Right kidney (tissue), 1 donor: ENCODE data around the gene MAP3K13.
"Not testable (repeated sequence)": the region's sequence is repeated elsewhere in the genome, so short reads cannot be mapped to it uniquely, and the experiment has no call there.

Source experiments
- DNase-seq: peaks from one replicate; pipeline ENCODE4 v3.0.0-alpha.2; 2016

Gene MAP3K13

DNA sequence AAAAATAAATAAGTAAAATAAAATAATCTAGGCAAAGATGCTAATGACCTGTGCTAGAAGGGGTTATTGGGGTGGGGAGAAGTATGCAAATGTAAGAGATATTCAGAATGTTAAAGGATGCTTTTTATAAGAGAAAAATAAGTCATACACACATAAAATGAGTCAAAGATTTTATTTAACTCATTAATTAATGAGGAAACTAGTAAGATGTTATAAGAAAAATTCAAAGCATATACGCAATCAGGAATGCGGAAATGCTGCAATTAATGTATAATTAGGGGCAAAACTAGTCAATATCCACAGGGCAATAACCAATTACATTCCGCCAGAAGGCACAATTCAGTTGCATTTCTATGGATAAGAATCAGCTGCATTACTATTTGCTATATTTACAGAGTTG lies 30.1 kb downstream of the MAP3K13 start:
- DNase-seq = no peak

DNA sequence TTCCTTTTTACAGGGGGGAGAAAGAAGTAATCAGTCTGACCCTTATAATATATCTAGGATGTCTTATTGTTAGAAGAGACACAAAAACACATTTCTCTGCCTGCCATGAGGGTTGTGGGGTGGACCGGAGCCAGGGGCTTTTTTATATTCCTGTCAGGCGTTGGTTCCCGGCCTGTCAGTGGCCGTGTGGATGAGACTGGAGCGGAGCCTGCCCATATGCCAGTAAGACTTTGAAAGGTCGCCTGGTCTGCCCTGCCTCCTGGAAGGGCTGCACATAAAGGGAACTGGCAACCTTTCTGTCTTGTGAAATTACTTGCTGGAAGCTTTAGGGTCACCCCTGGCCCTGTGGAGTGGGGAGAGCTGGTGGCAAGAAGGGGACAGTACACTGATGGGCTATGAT lies 34.7 kb downstream of the MAP3K13 start:
- no peak for DNase-seq

DNA sequence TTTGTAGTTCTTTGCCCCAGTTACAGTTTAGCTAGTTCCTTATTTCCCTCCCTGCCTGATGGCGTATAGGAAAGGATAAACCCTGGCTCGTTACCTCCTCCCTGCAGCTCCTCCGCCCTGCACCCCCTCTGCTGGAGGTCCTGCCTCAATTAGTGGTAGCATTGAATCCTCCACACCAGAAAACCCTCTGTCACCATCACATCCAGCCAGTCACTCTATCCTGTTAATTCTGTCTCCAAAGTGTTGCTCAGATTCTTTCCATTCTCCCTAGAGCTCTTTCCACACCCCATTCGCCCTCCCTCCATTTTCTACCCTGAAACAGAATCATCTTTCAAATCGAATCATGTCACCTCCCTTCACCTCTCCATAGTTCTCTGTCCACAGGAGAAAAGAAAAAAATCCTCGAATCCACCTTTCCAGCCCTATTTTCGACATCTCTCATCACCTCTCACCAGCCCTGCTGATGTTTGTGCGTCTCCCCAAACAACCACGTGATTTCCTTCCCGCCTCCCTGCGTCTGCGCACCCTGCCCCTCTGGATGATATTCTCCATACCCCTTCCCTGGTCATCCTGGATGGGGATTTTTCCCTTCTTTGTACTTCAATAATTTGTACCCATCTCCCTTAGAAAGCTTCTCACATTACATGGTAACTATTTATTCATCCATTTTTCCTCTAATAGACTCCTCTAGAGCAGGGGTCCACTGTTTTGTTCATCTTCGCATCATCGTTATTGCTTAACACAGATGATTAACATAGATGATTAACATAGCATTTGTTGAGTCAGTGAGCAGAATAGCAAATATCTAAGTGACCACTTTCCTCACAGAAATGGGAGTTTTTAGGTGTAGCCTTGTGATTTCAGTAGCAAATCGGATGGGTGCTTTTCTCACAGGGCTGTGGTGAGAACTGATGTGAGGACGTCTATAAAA lies 37.1 kb downstream of the MAP3K13 start:
- no peak for DNase-seq

DNA sequence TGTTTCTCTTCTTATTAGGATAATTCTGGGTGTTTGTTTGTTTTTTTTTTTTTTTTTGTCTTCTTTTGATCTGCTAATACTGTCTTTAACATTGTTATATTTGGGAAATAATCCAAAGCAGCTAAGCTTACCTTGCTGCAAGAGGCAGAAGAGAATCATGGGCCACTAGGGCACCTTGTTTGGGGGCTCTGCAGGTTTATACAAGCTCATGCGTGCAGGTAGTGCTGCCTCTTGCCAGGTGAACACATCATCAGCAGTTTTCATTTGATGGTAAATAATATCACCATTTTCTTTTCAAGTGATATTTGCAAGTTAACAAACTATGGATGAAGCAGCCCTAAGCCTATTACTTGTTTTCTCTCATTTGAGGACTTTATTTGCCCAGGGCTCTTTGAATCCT lies 37.9 kb downstream of the MAP3K13 start:
- DNase-seq = no peak

DNA sequence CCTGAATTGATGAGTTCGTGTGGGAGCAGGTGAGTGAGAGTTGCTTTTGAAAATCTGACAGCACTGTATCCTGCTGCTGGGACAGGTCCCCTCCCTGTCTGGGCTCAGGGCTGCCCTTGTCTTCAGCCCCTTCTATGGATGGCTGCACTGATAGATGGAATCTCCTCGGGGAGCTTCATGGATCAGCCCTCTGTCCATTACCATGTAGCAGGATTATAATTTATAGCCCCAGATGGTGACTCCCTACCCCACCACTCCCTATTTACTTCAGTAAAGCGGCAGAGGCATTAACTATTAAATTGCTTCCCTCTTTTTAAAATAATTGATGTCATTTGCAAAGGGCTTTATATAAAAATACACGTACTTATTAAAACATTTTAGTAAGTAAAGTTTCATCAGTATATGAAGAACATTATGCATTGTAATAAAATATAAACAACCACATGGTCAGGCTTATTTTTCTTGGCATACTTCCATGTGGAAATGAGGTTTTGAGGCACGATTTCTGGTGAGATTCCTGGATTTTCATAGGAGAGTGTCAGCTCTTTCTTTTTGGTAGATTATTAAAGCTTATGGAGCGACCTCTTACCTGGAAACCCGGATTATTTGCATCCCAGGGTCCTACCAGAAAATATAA lies 38.5 kb downstream of the MAP3K13 start:
- no peak for DNase-seq

DNA sequence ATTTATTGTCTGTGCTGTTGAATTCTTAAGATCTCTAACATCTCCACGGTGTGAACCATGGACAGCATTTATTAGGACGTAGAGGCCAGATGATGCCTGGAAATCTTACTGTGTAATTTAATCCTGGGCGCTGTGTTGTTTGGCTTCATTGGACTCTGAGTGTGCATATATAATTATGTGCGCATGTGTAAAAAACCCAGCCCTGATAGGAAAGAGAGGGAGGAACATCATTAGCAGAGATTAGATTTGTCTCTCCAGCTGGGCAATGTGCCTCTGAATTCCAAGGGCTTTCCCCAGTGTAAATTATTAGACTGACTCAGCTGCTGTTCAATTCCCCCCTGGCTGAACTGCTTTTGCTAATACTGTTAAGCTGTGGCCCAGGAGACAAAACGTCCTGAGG lies 39.6 kb downstream of the MAP3K13 start:
- no peak for DNase-seq

DNA sequence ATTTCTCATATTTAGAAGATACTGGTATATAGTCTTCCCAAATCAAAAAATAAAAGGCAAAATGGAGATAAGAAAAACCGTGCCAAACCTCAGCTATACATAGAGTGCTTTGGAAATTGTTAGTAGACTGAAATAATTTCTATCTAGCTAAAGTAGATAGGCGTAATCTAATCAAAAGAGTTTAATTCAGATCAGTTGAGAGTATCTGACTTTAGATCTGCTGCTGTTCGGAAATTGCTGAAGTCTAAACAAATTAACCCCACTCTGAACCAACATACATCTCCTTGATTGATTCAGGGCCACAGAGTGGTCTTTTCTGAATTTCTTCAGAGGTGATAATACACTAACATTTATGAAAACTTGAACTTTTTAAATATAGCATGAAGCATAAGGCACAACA lies 40.1 kb downstream of the MAP3K13 start:
- no peak for DNase-seq

DNA sequence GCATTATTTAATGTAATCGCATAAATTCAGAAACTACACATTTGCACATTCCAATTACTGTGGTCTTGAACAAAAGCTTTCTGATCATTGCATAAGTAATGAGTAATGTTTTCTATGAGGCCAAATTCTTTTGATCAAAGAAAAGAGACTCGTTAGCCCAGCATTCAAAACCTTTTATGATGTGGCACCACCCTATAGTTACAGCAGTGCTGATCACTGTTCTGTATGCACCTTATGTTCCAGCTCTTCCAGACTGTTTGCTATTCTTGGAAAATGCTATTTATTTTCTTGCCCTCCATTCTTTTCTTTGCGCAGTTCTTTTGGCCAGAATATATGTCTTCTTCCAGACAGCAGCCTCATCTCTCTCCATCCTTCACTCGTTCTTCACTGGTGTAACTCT lies 42.3 kb downstream of the MAP3K13 start:
- DNase-seq = no peak

DNA sequence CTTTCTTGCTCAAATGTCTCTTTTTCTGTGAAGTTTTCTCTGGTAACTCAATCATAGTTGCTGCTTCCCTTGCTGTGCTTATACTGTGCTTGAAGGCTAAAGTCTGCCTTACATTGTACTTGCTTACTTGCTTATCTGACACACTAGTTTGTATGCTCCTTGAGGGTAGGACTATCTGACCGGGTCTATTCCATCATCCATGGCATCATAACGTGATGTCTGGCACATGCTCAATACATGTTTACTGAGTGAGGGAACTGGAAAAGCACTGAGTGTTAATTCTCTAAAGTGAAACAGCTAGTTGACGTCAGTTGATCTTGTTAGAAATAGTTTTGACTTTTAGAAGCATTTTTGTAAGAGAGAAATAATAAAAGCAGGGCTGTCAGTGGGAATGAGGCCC lies 42.7 kb downstream of the MAP3K13 start:
- no peak for DNase-seq

DNA sequence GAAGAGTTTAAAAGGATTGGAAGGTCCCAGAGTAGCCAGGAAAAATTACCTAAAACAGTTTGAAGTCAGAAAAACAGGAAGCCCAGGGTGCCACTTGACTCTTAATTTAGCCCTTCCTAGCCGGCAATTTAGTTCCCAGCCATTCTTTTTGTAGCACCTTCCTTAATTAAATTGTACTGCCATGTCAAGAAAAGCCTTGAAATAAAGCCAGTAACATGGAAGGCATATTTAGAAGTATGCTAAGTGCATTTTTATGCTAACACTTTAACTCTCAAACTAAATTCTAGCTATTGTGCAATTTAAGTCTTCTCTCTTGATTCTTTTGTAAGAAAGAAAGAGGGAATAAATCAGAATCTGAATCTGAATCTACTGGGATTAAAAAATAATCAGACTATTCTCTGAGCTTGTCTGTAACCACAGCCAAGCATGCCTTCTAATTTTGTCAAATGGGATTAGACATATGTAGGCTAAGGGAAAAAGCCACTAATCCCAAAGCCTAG lies 43.2 kb downstream of the MAP3K13 start:
- no peak for DNase-seq

DNA sequence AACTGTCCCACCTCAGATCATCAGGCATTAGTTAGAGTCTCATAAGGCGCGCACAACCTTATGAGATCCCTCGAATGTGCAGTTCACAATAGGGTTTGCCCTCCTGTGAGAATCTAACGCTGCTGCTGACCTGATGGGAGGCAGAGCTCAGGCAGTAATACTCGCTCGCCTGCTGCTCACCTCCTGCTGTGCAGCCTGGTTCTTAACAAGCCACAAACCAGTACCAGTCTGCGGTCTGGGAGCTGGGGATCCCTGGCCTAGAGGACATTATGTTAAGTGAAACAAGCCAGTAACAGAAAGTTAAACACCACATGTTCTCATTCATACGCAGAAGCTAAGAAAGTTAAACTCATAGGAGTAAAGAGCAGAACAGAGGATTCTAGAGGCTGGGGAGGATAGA lies 47.0 kb downstream of the MAP3K13 start:
- DNase-seq = no peak

DNA sequence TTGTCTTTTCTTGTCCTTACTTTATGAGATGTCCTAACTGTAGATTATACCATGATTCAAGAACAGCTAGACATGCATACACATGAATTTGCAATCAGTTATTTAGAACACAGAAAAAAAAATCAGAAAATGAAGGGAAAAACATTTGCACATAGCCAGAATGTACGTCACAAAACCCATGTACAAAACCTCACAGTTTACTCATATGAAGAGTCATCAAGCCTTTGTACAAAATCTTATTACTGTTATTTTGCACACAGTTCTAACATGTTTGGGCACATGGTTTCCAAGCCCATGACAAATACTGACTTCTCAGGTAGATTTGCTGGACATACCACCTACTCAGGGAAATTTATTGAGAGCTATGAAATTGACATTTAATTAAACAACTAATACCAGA lies 48.2 kb downstream of the MAP3K13 start:
- no peak for DNase-seq

DNA sequence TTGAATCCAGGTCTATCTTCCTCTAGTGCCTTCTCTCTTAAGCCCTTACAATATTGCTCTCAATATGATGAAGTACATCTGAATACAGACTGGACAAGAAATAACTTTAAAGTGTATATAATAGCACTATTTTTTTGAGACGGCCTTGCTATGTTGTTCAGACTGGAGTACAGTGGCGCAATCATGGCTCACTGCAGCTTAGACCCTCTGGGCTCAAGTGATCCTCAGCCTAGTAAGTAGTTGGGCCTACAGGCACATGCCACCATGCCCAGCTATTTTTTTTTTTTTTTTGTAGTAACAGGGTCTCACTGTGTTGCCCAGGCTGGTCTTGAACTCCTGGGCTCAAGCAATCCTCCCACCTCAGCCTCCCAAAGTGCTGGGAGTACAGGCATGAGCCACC lies 53.6 kb downstream of the MAP3K13 start:
- DNase-seq = no peak

DNA sequence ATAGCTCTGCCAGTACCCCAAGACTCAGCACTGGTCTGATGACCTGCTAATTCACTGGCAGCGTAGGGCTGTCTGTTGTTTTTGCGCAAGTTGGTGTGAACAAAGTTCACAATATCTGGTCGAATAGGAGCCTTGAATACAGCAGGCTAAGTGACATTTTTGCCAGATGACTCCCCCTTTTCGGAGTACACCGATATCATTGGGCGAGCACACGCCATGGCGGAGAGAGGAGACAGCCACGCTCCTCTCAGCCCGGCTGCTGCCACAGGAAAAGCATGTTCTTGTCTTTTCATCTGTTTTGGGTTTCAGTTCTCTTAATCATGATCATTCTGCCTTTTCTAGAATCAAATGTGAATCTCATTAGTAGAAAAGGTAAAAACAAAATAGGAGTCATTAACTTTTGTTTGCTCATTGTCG lies 55.6 kb downstream of the MAP3K13 start:
- not testable (repeated sequence) for DNase-seq

DNA sequence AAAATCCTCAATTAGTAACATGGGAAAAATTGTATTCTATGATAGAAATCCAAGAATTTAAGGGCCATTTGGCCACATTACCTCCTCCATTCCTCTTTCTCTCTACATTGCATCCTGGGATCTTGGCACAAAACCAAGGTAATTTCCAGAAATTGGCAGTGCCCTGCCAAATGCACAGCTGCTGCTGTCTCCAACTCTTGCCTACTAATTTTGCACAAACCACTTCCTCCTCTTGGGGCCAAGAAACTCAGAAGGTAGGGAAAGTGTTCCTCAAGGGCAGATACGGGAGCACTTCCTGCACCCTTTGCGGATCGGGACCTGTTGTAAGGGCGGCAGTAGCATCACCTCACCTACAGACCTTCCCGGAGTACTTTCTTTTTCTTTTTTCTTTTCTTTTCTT lies 57.8 kb downstream of the MAP3K13 start:
- DNase-seq = no peak

DNA sequence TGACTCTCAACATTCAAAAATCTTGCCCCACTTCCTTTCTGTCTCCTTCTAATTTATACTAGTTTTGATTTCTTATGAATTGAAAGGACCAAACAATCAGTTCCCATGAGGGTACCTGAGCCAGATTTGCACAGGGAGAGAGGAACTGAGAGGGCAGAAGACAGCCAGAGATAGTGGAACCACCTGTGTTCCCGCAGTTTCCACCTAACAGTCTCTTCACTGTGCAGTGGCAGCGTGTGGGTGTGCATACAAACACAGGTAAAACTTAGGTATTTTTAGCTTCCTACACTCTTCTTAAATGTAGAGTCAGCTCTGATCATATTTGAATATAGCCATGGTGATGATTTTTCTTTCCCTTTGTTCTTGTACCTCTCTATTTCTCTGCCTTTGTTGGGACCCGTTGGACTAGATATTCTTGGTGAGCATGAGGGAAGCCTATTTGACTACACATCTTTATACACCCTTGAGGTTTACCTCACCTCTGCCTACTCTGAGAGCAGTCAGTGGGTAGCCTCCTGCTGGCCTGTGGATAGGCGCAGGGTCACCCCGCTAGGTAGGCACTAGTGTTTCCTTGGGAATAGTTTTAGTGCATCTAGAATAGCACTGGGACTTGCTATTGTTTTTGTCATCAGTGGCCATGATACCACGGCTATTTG lies 58.8 kb downstream of the MAP3K13 start:
- no peak for DNase-seq

DNA sequence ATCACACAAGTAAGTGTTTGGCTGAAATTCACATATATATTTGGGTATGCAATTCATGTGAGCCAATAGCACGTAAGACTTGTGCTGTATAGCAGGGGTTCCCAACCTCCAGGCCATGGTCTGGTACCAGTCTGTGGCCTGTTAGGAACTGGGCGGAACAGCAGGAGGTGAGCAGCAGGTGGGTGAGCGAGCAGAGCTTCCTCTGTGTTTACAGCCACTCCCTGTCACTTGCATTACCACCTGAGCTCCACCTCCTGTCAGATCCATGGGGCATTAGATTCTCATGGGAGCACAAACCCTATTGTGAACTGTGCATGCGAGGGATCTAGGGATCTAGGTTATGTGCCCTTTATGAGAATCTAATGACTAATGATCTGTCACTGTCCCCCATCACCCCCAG lies 59.7 kb downstream of the MAP3K13 start:
- no peak for DNase-seq

DNA sequence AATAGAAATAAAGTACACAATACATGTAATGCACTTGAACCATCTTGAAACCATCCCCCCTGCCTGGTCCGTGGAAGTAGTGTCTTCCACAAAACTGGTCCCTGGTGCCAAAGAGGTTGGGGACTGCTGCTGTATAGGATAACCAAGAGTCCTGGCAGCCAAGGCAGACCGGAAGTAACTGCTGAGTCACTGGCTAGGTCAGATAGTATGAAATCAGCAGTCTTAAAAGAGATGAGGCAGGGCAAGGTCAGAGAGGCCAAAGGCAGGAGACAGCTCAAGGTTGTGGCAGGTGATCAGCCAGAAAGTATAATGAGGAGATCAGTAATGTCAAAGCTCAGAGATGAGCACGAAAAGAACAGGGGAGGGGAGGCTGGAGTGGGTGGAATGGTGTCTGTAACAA lies 60.2 kb downstream of the MAP3K13 start:
- no peak for DNase-seq

DNA sequence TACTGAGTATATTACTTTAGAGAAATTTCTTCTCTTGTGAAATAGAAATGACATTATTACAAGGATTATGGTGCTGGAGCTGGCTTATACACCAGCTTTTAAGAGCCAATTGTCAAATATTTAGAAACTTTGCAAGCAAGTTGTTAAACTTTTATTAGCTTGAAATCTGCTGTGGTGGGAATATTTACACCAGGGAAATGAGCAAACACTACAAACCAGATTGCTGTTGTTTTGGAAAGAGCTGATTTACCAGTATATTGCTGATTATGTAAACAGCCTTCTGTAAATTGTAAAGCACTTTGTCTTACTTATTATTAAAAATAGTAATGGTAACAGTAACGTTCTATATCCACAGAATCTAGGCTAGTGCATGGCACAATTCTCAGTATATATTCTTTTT lies 61.5 kb downstream of the MAP3K13 start:
- no peak for DNase-seq

DNA sequence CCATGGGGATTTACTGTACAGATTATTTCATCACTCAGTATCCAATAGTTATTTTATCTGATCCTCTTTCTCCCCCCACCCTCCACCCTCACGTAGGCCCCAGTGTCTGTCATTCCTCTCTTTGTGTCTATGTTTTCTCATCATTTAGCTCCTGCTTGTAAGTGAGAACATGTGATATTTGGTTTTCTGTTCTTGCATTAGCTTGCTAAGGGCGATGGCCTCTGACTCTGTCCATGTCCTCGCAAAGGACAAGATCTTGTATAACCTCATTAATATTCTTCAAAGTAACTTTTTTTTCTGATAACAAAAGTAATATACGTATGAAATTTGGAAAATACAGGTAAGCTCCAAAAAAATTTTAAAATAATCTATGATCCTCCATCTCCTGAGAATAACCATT lies 67.4 kb downstream of the MAP3K13 start:
- no peak for DNase-seq

DNA sequence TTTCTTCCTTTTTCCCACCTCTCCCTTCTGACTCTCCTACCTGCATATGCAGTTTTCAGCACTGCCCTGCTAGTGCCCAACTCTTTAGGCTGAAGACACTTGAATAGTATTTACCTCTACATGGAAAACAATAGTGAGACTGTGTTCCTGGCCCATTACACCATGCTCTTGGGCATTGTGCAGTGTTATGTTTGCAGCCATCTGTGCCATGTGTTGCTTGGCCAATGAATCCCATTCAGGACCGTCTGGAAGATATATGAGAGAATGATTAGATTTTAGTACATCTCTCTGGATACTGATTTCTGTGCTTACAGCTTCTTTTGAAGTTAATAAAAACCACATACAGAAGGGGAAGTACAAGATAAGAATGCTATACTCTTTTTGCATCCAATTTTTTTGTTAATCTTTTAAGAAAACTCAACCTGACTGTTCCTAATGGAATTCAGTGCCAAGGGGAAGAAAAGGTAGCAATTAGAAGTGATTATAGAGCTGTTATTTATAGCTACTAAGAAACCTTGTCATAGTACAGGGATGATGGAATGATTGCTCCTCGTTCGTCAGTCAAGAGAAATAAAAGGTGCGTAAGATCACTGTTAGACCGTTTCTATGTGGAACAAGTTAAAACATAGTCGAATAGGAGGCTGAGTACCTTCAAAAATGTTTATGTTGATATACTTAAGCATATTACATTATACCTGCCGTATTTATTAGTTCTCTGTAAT lies 77.0 kb downstream of the MAP3K13 start:
- no peak for DNase-seq

DNA sequence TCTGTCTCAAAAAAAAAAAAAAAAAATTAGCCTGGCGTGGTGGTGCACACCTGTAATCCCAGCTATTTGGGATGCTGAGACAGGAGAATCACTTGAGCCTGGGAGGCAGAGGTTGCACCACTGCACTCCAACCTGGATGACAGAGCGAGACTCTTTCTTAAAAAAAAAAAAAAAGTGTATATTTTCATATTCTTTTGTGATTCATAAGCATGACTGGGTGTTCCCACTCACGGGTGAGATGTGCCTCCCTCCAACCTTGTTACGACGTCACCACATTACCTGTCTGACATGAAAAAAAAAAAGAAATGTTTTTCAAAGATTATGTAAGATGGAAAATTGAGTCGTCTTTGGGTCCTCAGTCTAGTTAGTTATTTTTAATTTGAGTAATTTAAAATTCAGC lies 79.1 kb downstream of the MAP3K13 start:
- no peak for DNase-seq

DNA sequence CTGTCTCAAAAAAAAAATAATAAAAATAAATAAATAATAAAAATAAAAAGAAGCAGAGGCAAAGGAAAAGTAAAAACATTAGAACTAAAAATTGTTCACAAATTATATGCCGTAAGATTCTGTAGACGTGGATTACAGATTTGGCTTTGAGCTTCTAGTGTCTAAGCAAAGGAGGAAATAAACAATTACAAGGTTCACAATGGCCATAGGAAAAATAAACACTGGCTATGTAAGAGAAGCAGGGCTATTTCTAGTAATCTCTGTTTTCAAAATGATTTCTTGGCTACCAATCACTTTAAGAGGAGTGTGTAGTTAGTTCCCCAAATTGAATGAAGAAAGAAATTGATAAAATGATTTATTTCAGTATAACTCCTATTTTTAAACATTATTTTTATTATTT lies 81.4 kb downstream of the MAP3K13 start:
- DNase-seq = no peak
